Measurements from ENCODE around the gene PSMD9.

- TF ChIP-seq, protein P1, sequence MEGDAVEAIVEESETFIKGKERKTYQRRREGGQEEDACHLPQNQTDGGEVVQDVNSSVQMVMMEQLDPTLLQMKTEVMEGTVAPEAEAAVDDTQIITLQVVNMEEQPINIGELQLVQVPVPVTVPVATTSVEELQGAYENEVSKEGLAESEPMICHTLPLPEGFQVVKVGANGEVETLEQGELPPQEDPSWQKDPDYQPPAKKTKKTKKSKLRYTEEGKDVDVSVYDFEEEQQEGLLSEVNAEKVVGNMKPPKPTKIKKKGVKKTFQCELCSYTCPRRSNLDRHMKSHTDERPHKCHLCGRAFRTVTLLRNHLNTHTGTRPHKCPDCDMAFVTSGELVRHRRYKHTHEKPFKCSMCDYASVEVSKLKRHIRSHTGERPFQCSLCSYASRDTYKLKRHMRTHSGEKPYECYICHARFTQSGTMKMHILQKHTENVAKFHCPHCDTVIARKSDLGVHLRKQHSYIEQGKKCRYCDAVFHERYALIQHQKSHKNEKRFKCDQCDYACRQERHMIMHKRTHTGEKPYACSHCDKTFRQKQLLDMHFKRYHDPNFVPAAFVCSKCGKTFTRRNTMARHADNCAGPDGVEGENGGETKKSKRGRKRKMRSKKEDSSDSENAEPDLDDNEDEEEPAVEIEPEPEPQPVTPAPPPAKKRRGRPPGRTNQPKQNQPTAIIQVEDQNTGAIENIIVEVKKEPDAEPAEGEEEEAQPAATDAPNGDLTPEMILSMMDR (IDR thresholded peaks at IDR 0.05), result no peak
- no peak for TF ChIP-seq POLR2A (IDR thresholded peaks at IDR 0.05)
- no peak for TF ChIP-seq POLR2AphosphoS5 (IDR thresholded peaks at IDR 0.05)
Observed at GRCh38 chr12:121861636-121862254, 26.8 kb upstream of the PSMD9 start.
